Stimulated activated CD4-positive, alpha-beta T cell treated with anti-CD3 and anti-CD28 coated beads, Interleukin-15, amount 100 ng/mL, for 1 hour (primary cell): Measurements from ENCODE around the gene CYP27A1.

ENCODE experiments used
- DNase-seq, 2 donors: peaks; one replicate each; pipeline ENCODE4 v3.0.0-alpha.2; 2020; ENCODE audit warnings: low read depth in 1 of 2, low spot score in 1 of 2

The CYP27A1 gene

DNA sequence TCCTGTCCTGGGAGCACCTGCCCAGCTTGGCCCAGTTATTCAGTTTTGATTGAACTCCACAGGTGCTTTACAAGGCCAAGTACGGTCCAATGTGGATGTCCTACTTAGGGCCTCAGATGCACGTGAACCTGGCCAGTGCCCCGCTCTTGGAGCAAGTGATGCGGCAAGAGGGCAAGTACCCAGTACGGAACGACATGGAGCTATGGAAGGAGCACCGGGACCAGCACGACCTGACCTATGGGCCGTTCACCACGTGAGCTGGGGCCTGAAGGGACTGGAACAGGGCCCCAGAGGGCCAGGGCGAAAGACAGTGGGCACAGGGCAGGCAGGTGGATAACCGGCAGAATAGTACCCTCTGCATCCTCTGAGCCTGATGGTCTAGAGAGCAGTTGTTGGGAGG, 27.6 kb downstream of the CYP27A1 start:
- no peak for DNase-seq

DNA sequence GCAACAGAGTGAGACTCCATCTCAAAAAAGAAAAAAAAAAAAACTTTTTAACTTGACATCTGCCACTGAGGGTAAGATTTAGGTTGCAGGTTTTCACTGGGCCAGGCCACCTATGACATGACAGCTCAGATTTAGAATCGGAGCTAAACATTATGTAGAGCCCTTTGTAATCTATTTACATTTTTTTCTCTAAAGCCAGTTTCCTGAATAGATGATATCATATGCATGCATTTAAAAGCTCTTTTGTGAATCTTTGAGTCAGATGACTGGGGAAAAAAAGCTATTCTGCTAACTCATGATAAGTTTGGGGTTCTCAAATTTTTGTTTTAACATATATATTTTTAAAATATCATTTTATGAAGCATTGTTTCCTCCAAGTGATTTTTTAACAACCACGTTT, 28.3 kb downstream of the CYP27A1 start:
- no peak for DNase-seq

DNA sequence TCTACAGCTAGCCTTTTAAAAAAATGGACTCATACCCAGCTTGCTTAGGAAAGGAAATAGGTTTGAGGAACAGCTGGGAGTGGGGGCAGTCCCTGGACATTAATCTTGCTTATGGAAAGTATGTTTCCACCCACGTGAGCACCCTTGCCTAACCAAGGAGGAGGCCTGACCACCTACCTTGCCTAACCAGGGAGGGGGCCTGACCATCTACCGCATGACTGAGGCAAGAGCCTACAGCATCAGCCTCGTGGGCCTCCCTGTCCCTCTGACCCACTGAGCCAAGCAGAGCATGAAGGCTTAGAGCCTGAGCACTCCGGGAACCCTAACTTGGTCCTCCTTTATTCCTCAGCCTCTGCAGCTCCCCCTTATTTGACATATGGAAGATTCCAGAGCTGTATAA, 29.4 kb downstream of the CYP27A1 start:
- DNase-seq: no peak

DNA sequence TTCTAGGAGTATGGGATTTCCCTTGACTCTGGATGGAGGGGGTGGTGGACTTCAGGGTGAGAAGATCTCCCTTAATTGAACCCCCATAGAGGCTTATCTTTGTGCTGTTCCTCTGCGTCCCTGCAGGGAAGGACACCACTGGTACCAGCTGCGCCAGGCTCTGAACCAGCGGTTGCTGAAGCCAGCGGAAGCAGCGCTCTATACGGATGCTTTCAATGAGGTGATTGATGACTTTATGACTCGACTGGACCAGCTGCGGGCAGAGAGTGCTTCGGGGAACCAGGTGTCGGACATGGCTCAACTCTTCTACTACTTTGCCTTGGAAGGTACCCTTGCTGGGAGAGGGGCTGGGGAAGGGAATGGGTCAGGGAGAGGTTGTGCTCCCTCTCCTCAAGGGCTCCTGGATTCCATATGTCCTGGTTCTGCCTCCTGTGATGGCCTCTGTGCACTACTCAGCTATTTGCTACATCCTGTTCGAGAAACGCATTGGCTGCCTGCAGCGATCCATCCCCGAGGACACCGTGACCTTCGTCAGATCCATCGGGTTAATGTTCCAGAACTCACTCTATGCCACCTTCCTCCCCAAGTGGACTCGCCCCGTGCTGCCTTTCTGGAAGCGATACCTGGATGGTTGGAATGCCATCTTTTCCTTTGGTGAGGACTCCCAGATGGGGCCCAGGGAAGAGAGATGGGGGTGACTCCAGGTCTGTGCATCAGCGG, 30.3 kb downstream of the CYP27A1 start:
- no peak for DNase-seq

DNA sequence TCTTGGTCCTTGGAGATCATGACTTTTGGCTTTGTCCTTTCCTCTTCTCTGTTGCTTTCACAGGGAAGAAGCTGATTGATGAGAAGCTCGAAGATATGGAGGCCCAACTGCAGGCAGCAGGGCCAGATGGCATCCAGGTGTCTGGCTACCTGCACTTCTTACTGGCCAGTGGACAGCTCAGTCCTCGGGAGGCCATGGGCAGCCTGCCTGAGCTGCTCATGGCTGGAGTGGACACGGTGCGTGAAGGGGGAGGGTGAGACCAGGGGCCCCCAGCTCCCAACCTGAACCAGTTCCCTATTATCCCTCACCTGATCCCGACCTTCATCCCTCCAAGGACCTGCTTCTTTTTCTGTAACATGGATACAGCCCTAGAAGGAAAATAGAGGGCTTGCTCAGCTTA, 30.9 kb downstream of the CYP27A1 start:
- DNase-seq: no peak

DNA sequence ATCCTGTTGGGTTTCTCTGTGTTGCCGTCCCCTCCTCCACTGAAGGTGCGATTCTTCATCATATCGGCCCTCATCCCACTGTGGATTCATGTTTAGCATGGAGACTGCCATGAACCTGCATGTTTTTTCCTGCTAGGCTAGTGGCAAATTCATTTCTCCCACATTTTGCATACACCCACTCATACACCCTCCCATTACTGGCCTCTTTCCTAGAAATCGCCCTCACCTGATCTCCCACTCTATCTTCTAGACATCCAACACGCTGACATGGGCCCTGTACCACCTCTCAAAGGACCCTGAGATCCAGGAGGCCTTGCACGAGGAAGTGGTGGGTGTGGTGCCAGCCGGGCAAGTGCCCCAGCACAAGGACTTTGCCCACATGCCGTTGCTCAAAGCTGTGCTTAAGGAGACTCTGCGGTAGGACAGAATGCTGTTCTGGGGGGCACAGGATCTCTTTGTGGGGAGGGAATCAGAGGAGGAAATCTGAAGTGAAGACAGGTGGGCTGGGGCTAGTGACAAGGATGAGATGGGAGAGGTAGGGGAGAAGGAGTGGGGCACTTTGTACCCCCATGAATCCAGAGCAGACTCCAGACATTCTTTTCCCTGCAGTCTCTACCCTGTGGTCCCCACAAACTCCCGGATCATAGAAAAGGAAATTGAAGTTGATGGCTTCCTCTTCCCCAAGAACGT, 32.0 kb downstream of the CYP27A1 start:
- no peak for DNase-seq

DNA sequence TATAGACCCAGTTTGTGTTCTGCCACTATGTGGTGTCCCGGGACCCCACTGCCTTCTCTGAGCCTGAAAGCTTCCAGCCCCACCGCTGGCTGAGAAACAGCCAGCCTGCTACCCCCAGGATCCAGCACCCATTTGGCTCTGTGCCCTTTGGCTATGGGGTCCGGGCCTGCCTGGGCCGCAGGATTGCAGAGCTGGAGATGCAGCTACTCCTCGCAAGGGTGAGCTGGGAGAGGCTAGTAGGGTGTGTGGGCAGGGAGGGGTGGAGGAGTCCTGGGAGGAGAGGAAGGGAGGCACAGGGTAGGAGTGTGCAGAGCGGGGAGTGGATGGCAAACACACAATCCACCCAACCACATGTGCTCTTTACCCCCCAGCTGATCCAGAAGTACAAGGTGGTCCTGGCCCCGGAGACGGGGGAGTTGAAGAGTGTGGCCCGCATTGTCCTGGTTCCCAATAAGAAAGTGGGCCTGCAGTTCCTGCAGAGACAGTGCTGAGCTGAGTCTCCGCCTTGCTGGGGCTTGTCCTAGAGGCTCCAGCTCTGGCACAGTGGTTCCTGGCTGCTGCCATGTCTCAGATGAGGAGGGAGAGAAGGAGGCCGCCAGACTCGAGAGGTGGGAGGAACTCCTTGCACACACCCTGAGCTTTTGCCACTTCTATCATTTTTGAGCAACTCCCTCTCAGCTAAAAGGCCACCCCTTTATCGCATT, 32.7 kb downstream of the CYP27A1 start:
- no peak for DNase-seq

DNA sequence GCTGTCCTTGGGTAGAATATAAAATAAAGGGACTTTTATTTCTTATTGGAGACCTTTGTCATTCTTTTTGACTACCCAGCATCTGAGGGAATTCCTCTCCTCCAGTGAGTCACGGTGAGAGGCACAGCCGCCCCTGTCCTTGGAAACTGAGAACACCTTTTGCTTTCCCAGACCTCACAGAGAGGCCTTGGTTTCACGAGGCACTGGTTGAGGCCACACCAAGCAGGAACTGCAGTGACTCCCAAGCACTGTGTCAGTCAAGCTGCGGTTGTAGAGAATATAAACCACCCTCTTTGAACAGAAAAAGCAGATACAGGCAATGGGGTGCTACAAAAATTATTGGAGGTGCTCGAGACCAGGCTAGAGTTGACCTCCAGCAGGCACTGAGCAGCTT, 33.3 kb downstream of the CYP27A1 start:
- DNase-seq: no peak

DNA sequence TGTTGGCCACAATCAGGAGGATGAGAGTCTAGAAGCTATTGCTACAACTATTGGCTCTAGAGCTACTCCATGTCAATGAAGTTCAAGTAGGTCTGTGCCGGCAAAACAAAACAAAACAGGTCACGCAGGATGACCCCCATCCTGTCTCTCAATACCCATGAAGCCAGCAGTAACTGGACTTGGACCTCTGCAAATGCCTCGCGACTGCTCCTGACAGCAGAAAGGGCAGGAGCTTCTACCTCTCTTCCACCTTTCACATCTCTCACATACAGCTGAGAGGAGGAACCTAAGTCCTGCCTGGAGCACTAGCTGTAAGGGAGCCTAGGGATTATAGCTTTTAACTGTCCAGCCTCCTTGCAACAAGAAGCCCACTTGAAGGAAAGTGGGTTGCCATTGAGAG, 33.7 kb downstream of the CYP27A1 start:
- no peak for DNase-seq

DNA sequence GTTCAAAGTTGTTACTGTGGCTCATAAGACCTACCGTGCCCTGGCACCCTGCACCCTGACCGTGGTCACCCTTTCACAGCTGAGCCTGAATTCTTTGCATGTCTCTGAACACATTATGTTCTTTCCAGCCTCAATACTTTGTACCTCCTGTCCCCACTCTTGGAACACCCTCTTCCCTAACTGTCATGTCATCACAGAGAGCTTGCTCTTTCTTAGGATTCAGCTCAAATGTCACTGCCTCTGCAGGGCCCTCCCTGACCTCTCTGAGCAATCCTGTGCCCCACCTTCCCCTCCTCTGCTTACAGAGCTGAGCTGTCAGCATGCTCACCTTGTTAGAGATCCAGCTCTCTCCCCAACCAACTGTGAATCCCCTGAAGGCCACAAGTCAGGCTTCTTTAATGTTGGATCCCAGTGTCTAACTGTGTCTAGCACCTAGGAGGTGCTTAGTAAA, 34.6 kb downstream of the CYP27A1 start:
- no peak for DNase-seq

DNA sequence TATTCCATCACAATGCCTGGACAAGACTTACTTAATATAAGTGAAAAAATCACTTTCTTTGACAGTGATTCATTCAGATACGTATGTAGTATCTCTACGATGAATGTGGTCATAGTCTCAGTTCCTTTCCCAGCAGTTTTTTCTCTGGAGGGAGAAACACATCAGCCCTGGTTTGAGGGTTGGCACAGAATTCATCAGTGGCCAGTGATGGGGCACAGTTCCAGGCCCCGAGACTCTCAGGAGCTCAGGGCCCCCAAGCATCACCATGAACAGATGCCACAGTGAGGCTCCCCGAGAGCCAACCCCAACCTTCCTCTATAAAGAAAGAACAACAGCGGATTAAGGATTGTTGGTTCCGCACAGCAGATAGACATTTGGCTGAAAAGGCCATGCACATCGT, 37.1 kb downstream of the CYP27A1 start:
- no peak for DNase-seq

DNA sequence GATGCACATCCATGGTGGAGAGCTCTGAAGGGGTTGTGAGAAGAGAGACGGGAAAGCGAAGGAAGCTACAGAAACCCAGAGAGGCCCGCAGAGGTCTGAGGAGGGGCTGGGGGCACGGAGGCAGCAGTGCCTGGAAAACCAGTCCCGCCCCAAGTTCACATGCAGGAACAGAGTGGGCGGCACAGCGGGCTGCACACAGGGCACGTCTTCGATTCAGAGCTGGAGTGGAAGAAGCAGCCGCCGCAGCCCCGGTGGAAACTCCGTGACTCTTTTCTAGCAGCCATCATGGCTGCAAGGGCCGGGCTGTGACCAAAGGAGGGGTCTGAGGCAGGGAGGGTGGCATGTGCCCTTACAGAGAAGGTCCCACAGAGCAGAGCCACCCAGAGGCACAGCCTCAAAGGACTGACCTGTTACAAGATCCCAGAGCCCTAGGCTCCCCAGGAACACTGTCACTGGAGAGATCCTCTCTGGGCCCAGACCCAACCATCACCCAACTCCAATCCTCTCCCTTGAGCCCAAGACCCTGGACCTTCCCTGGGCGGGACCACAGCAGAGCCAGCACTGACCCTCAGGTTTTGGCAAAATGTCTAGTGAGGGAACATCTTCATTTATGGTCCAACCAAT, 38.9 kb downstream of the CYP27A1 start:
- DNase-seq: no peak

DNA sequence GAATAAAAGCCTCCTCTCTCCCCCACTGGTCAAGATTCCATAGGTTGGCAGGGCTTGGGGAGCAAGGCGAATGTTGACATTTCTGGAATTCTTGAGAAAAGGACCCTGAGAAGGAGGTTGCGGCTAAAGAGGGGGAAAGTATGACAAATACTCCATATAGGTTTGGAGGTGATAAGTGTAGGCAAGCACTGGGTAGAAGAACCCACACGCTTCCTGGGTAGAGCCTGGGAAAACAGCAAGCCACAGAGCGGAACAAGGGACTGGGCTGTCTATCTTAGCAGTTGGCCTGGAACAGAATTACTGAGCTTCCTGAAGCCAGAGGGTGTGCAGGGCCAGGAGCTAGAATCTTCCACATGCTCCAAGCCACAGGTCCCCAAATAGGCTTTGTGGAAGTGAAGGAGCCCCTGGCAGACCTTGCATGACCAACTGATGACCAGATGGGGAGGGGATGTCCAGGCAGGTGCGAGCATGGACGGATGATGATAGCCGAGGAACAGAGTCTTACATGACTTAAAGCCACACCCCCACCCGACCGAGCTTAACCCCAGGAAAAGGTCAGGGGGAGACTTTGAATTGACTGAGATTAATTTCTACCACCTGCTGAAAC, 39.8 kb downstream of the CYP27A1 start:
- DNase-seq: no peak

DNA sequence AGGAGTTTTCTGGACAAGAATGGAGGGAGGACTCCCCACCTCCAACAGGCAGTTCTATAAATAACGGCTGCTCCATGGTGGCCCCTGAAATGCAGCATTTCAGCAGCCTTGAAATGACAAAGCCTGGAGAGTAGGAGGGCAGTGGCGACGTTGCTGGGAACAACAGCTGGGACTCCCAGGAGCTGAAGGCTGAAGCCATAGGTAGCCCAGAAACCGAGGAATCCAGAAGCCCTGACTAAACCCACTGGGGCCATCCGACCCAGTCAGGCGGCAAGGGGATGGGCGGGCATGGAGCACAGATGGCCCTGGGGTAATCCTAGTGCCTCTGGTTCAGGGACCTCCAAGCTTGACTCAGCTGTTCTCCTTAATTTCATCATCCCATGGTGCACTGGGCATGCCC, 40.7 kb downstream of the CYP27A1 start:
- no peak for DNase-seq

DNA sequence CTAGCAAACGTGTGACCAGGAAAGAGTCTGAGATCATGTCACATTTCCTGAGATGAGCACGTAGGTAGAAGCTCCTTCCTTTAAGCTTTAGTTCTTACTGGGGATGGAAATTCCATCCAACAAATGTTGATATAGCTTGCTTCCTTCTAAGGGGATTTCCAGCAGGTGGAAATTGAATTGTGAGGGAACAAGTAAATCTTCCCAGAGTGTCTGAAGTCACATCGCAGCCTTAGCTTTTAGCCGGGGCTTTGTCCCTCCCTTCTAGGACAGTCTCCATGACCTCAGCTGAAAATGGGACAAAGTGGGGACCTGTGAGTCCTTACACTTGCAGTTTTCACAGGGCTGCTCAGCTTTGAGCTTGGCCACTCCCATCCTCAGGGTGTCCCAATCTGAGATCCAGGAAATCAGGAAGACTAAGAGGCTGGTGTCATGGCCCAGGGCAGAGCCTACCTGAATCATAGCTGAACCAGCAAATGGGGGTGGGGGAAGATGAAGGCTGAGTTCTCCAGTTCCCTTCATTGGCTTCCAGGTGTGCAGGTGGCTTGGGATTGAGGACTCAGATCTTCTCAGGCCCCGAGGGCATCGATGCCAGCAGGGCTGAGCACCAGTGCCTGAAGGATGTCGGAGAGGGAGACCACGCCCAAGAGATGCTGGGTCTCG, 41.4 kb downstream of the CYP27A1 start:
- DNase-seq: no peak

DNA sequence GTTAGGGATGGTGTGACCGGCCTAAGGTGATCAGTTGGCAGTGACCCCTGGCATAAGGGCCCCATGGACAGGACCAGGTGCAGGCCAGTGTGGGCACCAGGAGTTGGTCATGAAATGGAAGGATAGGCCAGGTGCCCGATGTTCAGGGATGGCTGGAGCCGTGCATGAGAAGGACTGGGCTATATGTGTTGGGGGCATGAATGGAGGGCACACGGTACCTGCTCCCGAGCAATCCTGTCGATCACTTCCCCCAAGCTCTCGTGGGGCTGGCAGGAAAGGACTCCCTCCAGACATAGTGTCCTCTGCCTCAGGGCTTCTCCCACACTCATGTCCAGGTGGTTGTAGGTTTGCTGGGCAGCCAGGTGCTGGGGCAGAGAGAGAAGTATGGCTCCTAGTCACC, 42.1 kb downstream of the CYP27A1 start:
- DNase-seq: no peak

DNA sequence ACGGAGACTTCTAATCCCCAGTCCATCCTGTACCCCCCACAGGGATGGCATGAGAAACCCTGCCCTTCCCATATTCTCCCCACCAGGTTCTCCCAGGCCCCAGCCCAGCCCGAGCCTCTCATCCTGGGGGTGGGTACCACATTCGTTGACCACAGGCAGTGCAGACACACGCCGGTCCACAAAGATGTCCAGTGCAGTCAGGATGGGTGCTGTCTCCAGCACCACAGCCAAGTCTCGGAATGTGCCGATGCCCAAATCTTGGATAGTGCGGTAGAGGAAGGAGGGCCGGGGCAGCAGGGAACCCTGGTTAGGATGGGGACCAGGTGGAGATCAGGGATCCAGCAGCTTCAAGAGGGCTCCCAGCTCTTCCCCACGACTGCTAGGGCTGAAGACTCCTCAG, 44.8 kb downstream of the CYP27A1 start:
- DNase-seq: no peak

DNA sequence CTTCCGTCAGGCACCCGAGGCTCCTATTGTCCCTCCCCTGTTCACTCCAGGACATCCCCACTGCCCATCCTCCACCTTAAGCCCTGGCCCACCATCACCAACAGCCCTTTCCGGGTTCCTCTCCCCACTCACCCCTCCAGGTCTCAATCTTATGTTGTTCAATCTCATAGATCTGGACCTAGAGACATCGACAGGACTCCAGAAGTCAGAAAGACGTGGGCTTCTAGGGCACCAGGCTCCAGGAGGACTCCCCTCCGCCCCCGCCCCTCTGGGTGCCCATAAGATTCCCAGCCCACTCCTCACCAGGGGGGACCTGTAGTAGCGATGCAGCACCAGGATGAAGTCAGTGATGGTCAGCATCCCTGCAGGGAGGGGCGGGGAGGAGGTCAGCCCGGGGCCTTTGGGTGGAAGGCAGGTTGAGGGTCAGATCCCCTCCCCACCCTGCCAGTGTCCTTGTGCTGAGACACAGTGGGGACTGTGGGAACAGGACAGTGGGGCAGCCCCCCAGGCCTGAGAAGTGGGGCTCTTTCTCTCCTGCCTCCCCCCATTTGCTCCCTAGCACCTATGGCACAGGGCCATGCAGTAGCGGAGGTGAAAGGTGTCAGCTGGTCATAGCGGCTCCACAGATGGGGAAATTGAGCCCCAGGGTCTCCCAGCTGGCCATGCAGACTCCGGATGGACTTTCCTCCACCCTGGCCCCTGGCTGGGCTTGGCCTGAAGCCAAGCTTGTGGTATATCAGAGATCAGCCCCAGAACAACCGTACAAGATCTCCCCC, 45.9 kb downstream of the CYP27A1 start:
- DNase-seq: no peak

DNA sequence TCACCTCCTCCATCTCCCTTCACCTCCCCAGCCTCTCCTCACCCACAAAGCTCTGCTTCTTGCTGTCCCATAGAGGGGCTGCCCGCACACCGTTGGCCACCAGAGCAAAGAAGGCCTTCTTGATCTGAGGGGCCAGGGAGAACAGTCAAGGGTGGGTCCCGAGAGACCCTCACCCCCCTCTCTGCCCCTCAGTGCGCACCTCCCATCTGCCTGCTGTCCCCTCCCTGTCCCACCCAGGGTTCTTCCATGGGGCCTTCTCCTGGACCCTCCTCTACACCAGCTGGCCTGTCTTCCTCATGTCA, 46.5 kb downstream of the CYP27A1 start:
- no peak for DNase-seq

DNA sequence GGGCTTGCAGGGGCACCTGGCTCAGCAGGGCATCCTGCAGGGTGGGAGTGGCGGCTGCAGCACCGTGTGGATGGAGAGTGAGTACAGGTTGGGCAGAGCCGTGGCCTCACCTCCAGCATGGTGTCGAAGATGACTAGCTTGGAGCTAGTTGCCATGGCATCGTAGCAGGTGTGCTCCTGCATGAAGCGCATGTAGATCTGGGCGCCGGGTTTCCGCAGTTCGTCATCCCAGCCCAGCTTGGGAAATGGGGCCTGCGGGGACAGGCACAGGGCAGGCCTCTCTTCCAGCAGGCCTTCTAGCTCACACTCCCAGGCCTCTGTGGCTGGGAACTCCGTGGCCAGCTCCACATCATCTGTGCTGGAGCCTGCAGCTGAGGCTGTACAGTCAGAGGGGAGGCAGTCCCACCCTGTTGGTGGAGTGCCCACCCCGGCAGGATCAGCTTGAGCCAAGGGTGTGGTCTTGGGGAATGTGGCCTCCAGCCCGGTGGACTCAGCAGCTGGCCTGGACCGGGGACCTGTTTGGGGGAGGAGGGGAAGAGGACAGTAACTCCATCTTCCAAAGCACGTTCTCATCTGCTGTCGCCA, 48.0 kb downstream of the CYP27A1 start:
- no peak for DNase-seq
